Fibroblast of lung (primary cell): ENCODE data around the gene EPHB6. TPM values are rescaled to one million over a fixed set of nuclear protein-coding genes. Genes with fewer than 3 reads are reported as not detected.

Experiments used
- DNase-seq, 2 donors: peaks; one replicate each; pipeline versions ENCODE4 v3.0.0 to v3.0.0-alpha.2; 2010; ENCODE audit warnings: low read depth in 2 of 2
- H2AFZ ChIP-seq: 2 replicates; pipeline ENCODE4 v1.5.1; 2012; ENCODE audit warnings: low read length, control low read depth, inconsistent platforms
- H3K27ac ChIP-seq: 2 replicates; pipeline ENCODE4 v1.5.1; 2011; ENCODE audit warnings: low read length, control low read depth; ENCODE audit not compliant: insufficient read depth
- H3K27me3 ChIP-seq: 2 replicates; pipeline ENCODE4 v1.5.1; 2011; ENCODE audit warnings: mild to moderate bottlenecking, low read length; ENCODE audit not compliant: control insufficient read depth, insufficient read depth
- H3K36me3 ChIP-seq: 2 replicates; pipeline ENCODE4 v1.5.1; 2011; ENCODE audit warnings: low read length; ENCODE audit not compliant: control insufficient read depth, insufficient read depth
- H3K4me1 ChIP-seq: 2 replicates; pipeline ENCODE4 v1.5.1; 2011; ENCODE audit warnings: low read length; ENCODE audit not compliant: control insufficient read depth, insufficient read depth; ENCODE audit errors: extremely low read depth
- H3K4me2 ChIP-seq: 2 replicates; pipeline ENCODE4 v1.5.1; 2011; ENCODE audit warnings: low read length, control low read depth; ENCODE audit not compliant: insufficient read depth; ENCODE audit errors: extremely low read depth
- H3K4me3 ChIP-seq, 4 experiments: fragments of 200-600 bp in 1 of 4; sonication (generic) in 1 of 4; replicated peaks in 1 of 4; 2 replicates each; pipeline ENCODE4 v1.5.1; 2011 to 2016; ENCODE audit warnings: low read length in 4 of 4, low read depth in 3 of 4, mild to moderate bottlenecking in 3 of 4, control low read depth in 2 of 4, inconsistent platforms in 1 of 4, mixed read lengths in 1 of 4; ENCODE audit not compliant: insufficient read depth in 1 of 4; ENCODE audit errors: control extremely low read depth in 1 of 4
- H3K79me2 ChIP-seq: 2 replicates; pipeline ENCODE4 v1.5.1; 2012; ENCODE audit warnings: mild to moderate bottlenecking, low read length, inconsistent platforms; ENCODE audit not compliant: control insufficient read depth, insufficient read depth
- H3K9ac ChIP-seq: 2 replicates; pipeline ENCODE4 v1.5.1; 2011; ENCODE audit warnings: mild to moderate bottlenecking, low read length, control low read depth; ENCODE audit not compliant: insufficient read depth
- H3K9me3 ChIP-seq: 2 replicates; pipeline ENCODE4 v1.5.1; 2012; ENCODE audit warnings: low read depth, low read length; ENCODE audit not compliant: control insufficient read depth, insufficient read depth
- H4K20me1 ChIP-seq: 2 replicates; pipeline ENCODE4 v1.5.1; 2011; ENCODE audit warnings: low read length; ENCODE audit not compliant: control insufficient read depth, insufficient read depth; ENCODE audit errors: extremely low read depth
- EZH2 ChIP-seq: IDR thresholded peaks from 2 replicates; pipeline ENCODE4 v1.5.1; 2012; ENCODE audit warnings: low read length, control low read depth, mild to moderate bottlenecking; ENCODE audit errors: missing control alignments
- polyA plus RNA-seq, 2 donors: library from polyadenylated mRNA; depleted of rRNA in 1 of 2; stranded (reverse) in 1 of 2; unstranded in 1 of 2; fragments of >200 nt; gene quantifications; 2 replicates each; pipeline ENCODE4 v1.2.1, GENCODE V29; 2011 to 2012; ENCODE audit warnings: missing spikeins in 1 of 2
- total RNA-seq: library from RNA; depleted of rRNA; stranded (reverse); fragments of >200 nt; gene quantifications from 2 replicates; pipeline ENCODE4 v1.2.1, GENCODE V29; 2014
- TF ChIP-seq, protein P1 (sequence below), 2 donors: IDR thresholded peaks in 1 of 2; conservative IDR thresholded peaks in 1 of 2; 1 replicate in 1 of 2; 2 replicates in 1 of 2; pipeline ENCODE4 v1.5.1; 2011 to 2012; ENCODE audit warnings: low read length in 2 of 2, control low read depth in 1 of 2, inconsistent platforms in 1 of 2, low read depth in 1 of 2, mild to moderate bottlenecking in 1 of 2

EPHB6 gene
- total and polyA plus RNA-seq, 2 donors (not counting 1 experiment from before 2014, with no cell fraction given), result 1.1 to 4.3 TPM

DNA sequence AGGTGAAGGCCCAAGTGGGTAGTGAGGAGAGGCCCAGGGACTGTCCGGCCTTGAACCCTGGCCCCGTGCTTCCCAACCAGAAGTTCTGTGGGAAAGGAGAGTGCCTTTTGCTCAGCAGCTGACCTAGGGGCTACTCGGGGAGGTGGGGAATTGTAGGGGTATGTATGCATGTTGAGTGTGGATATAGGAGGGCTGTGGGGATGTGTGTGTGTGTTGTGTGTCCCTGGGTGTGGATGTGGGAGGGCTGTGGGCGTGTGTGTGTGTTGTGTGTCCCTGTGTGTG, 12.2 kb downstream of the EPHB6 start:
- Histone ChIP-seq H3K9me3 (no peaks in the 10 kb centered on the region), H4K20me1 (no peaks in the 10 kb centered on the region), H3K4me3 (no peak overlapping the region), H3K4me2 (no peak overlapping the region), H3K79me2 (no peaks in the 10 kb centered on the region), H2AFZ (no peak overlapping the region), H3K9ac (no peak overlapping the region), H3K4me1 (no peaks in the 10 kb centered on the region), H3K27ac (no peak overlapping the region), H3K27me3 (no peaks in the 10 kb centered on the region), H3K36me3 (no peaks in the 10 kb centered on the region)
- no peak for DNase-seq
- no peak for TF ChIP-seq EZH2
- TF ChIP-seq, protein P1, sequence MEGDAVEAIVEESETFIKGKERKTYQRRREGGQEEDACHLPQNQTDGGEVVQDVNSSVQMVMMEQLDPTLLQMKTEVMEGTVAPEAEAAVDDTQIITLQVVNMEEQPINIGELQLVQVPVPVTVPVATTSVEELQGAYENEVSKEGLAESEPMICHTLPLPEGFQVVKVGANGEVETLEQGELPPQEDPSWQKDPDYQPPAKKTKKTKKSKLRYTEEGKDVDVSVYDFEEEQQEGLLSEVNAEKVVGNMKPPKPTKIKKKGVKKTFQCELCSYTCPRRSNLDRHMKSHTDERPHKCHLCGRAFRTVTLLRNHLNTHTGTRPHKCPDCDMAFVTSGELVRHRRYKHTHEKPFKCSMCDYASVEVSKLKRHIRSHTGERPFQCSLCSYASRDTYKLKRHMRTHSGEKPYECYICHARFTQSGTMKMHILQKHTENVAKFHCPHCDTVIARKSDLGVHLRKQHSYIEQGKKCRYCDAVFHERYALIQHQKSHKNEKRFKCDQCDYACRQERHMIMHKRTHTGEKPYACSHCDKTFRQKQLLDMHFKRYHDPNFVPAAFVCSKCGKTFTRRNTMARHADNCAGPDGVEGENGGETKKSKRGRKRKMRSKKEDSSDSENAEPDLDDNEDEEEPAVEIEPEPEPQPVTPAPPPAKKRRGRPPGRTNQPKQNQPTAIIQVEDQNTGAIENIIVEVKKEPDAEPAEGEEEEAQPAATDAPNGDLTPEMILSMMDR (conservative IDR thresholded peaks at IDR 0.05 in 1 of 2, IDR thresholded peaks at IDR 0.05 in 1 of 2; ENCODE audit: low read depth in 1 of 2, low read length in 2 of 2), result no peak

DNA sequence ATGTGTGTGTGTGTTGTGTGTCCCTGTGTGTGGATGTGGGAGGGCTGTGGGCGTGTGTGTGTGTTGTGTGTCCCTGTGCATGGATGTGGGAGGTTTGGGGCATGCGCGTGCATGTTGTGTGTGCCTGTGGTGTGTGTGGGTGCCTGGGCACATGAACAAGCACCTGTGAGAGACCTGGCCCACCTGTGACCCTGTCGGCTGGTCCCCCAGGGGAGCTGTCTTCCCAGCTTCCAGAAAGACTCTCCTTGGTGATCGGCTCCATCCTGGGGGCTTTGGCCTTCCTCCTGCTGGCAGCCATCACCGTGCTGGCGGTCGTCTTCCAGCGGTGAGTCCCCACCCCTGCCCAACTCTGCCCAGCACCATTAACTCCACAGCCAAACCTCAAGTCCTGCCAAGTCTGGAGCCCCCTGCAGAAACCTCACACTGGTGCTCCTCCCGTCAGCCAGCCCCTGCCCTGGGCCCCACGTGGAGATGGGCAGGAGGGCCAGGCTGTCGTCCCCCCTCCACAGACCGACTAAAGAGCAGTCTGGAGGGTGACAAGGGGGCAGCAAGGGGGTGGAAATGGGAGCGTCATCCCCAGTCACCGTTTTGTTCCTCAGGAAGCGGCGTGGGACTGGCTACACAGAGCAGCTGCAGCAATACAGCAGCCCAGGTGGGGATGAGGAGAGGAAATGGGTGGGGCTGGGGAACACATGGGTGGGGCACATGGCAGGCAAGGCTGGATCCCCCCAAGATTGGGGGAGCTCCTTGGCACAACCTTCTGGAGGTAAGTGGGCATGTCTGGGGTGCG, 12.7 kb downstream of the EPHB6 start:
- H4K20me1 ChIP-seq, result no peaks in the 10 kb centered on the region
- TF ChIP-seq, protein P1 (conservative IDR thresholded peaks at IDR 0.05 in 1 of 2, IDR thresholded peaks at IDR 0.05 in 1 of 2; ENCODE audit: low read depth in 1 of 2, low read length in 2 of 2), result no peak
- no peak for TF ChIP-seq EZH2
- H3K4me3 ChIP-seq, result no peak overlapping the region
- no peaks in the 10 kb centered on the region for H3K27me3 ChIP-seq
- H2AFZ ChIP-seq, result no peak overlapping the region
- H3K27ac ChIP-seq, result no peak overlapping the region
- H3K79me2 ChIP-seq, result no peaks in the 10 kb centered on the region
- no peak for DNase-seq
- no peaks in the 10 kb centered on the region for H3K9me3 ChIP-seq
- no peak overlapping the region for H3K9ac ChIP-seq
- no peaks in the 10 kb centered on the region for H3K36me3 ChIP-seq
- no peaks in the 10 kb centered on the region for H3K4me1 ChIP-seq
- no peak overlapping the region for H3K4me2 ChIP-seq

DNA sequence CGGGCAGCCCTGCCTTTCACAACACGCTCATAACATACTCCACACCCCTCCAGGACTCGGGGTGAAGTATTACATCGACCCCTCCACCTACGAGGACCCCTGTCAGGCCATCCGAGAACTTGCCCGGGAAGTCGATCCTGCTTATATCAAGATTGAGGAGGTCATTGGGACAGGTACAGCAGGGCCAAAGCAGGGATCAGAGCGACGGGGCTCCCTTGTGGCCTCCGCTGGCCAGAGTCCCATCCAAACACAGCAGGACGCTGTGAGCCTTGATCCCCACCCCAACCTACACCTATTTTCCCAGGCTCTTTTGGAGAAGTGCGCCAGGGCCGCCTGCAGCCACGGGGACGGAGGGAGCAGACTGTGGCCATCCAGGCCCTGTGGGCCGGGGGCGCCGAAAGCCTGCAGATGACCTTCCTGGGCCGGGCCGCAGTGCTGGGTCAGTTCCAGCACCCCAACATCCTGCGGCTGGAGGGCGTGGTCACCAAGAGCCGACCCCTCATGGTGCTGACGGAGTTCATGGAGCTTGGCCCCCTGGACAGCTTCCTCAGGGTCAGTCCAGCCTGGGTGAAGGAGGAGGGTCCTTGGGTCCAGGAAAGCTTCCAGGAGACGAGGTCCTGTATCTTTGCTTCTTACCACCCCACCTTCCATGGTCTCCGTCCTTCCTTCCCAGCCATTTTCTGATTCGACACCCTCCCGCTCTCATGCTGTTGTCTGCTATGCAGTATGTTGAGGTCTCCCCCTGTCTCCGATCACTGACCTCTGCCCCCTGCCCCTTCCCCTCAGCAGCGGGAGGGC, 13.5 kb downstream of the EPHB6 start:
- no peak overlapping the region for H3K9ac ChIP-seq
- no peak overlapping the region for H3K27ac ChIP-seq
- TF ChIP-seq, protein P1 (conservative IDR thresholded peaks at IDR 0.05 in 1 of 2, IDR thresholded peaks at IDR 0.05 in 1 of 2; ENCODE audit: low read depth in 1 of 2, low read length in 2 of 2), result no peak
- no peak for TF ChIP-seq EZH2
- no peak overlapping the region for H3K4me3 ChIP-seq
- H3K27me3 ChIP-seq, result no peaks in the 10 kb centered on the region
- no peak for DNase-seq
- no peaks in the 10 kb centered on the region for H3K79me2 ChIP-seq
- H3K9me3 ChIP-seq, result no peaks in the 10 kb centered on the region
- H3K4me1 ChIP-seq, result no peaks in the 10 kb centered on the region
- H4K20me1 ChIP-seq, result no peaks in the 10 kb centered on the region
- no peak overlapping the region for H2AFZ ChIP-seq
- H3K36me3 ChIP-seq, result no peaks in the 10 kb centered on the region
- H3K4me2 ChIP-seq, result no peak overlapping the region
